Hepatocyte (in vitro differentiated cells): ENCODE results near the gene KPNA6.

Experiments used
- CTCF ChIP-seq: fragments of 200-600 bp; sonication (generic); IDR thresholded peaks from 2 replicates; pipeline ENCODE4 v1.5.1; 2016; ENCODE audit warnings: antibody characterized with exemption, mild to moderate bottlenecking; ENCODE audit not compliant: poor library complexity
- EZH2 ChIP-seq: fragments of 200-600 bp; sonication (generic); IDR thresholded peaks from 2 replicates; pipeline ENCODE4 v1.6.1; 2016; ENCODE audit warnings: antibody characterized with exemption, mild to moderate bottlenecking, borderline replicate concordance
- EZH2phosphoT487 ChIP-seq: fragments of 200-600 bp; sonication (generic); IDR thresholded peaks from one replicate; pipeline ENCODE4 v1.6.1; 2018; ENCODE audit warnings: antibody characterized with exemption, mild to moderate bottlenecking, low read depth, moderate library complexity; ENCODE audit not compliant: unreplicated experiment, severe bottlenecking

- no peak for TF ChIP-seq CTCF
- TF ChIP-seq EZH2phosphoT487 = no peak
- no peak for TF ChIP-seq EZH2
Measured at GRCh38 chr1:32112806-32113375, 5.0 kb downstream of the KPNA6 start.
